ENCODE measurements around the gene MRPL17. TPM values are rescaled to one million over a fixed set of nuclear protein-coding genes. Genes with fewer than 3 reads are reported as not detected.
A peak's percentile ranks its signal among the peaks of the same experiment; 100 is the strongest.

The MRPL17 gene
- total and polyA plus RNA-seq, 10 of the 15 experiments (the other 5 are each of a cell fraction or from before 2014, with no cell fraction given): 60.3 to 171 (median 94.8) TPM

GRCh38 chr11:6646918-6647679 lies 36.0 kb downstream of the MRPL17 start (continued):
- TF ChIP-seq, protein P1, sequence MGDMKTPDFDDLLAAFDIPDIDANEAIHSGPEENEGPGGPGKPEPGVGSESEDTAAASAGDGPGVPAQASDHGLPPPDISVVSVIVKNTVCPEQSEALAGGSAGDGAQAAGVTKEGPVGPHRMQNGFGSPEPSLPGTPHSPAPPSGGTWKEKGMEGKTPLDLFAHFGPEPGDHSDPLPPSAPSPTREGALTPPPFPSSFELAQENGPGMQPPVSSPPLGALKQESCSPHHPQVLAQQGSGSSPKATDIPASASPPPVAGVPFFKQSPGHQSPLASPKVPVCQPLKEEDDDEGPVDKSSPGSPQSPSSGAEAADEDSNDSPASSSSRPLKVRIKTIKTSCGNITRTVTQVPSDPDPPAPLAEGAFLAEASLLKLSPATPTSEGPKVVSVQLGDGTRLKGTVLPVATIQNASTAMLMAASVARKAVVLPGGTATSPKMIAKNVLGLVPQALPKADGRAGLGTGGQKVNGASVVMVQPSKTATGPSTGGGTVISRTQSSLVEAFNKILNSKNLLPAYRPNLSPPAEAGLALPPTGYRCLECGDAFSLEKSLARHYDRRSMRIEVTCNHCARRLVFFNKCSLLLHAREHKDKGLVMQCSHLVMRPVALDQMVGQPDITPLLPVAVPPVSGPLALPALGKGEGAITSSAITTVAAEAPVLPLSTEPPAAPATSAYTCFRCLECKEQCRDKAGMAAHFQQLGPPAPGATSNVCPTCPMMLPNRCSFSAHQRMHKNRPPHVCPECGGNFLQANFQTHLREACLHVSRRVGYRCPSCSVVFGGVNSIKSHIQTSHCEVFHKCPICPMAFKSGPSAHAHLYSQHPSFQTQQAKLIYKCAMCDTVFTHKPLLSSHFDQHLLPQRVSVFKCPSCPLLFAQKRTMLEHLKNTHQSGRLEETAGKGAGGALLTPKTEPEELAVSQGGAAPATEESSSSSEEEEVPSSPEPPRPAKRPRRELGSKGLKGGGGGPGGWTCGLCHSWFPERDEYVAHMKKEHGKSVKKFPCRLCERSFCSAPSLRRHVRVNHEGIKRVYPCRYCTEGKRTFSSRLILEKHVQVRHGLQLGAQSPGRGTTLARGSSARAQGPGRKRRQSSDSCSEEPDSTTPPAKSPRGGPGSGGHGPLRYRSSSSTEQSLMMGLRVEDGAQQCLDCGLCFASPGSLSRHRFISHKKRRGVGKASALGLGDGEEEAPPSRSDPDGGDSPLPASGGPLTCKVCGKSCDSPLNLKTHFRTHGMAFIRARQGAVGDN (IDR thresholded peaks at IDR 0.05): no peak
- TF ChIP-seq MYC (IDR thresholded peaks at IDR 0.05; ENCODE audit: insufficient read depth, insufficient read length, insufficient replicate concordance, low read length, severe bottlenecking) (no peak), SIX5 (IDR thresholded peaks at IDR 0.05; ENCODE audit: low read depth, low read length, severe bottlenecking) (no peak), EP300 (IDR thresholded peaks at IDR 0.05; ENCODE audit: borderline replicate concordance in 1 of 2, control insufficient read depth in 1 of 2, low read depth in 2 of 2, low read length in 2 of 2) (peak in 1 of 2 experiments; percentile 63; a peak in 1 of 4 replicates), CHD4 (IDR thresholded peaks at IDR 0.05) (no peak), RFX5 (IDR thresholded peaks at IDR 0.05; ENCODE audit: low read depth, low read length) (no peak), ELK1 (IDR thresholded peaks at IDR 0.05; ENCODE audit: low read depth, low read length) (no peak), BCL11A (IDR thresholded peaks at IDR 0.05; ENCODE audit: low read depth, low read length) (no peak), JUNB (IDR thresholded peaks at IDR 0.05) (no peak; the same call in 1 of the 2 replicates), ZZZ3 (IDR thresholded peaks at IDR 0.05; ENCODE audit: control insufficient read depth, insufficient read length, low read depth) (no peak), JUND (IDR thresholded peaks at IDR 0.05; ENCODE audit: low read depth, low read length) (no peak), MEF2A (IDR thresholded peaks at IDR 0.05; ENCODE audit: insufficient read depth, low read depth, low read length) (no peak), NFIC (IDR thresholded peaks at IDR 0.05; ENCODE audit: low read depth, low read length) (no peak), ZBTB11 (CRISPR knock-in tag; IDR thresholded peaks at IDR 0.05) (no peak), MEF2B (IDR thresholded peaks at IDR 0.05; ENCODE audit: partially characterized antibody, poor library complexity, severe bottlenecking) (no peak), SP1 (IDR thresholded peaks at IDR 0.05; ENCODE audit: low read depth, low read length) (no peak)

All from GM12878 (cell line).